Measurements from ENCODE around the gene PLXNA3.

Gene PLXNA3

DNA sequence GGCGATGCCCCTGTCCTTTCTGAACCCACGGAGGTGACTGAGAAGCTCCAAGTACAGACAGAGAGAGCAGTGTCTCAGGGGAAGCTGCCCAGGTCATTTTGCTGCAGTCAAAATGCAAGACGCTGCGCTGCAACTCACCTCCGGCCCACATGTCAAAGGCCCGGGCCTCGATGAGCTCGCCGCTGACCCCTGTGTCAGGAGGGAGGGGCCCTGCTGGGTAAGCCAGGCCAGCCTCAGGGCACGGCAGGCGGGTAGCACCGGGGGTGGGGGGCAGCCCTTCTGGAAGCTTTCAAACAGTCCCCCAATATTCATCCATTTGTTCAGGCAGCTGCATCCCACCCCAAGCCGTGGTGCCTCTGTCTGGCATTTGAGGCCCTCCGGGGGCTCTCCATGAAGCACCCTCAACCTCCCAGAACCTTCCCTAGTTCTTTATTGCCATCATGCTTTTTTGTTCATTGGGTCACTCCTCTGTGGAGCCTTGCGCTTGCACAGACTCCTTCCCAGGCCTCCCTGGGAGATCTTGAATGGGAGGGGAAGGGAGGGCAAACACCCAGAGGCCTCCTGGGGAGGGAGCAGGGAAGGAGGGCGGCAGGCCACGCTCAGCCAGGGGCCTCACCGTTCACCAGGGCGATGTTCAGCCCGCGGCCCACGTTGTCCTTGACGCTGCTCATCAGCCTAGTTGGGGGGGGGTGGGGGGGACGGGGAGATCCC is 49.7 kb downstream of the PLXNA3 start:
- no peak for DNase-seq

DNA sequence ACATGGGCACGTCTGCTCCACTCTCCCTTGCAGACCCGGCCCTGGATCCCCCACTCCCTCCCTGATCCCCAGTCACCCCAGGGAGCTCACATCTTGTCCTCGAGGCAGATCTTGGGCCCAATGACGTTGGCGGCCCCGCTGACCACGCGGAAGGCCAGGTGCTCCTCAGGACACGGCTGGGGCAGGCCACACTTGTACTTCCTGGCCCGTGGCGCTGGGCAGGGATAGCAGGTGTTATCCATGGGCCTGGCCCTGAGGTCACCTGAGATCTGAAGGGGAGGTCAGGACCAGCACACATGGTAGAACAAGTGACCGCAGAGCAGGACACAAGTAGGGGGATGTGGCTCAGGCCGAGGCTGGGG is 50.3 kb downstream of the PLXNA3 start:
- no peak for DNase-seq

DNA sequence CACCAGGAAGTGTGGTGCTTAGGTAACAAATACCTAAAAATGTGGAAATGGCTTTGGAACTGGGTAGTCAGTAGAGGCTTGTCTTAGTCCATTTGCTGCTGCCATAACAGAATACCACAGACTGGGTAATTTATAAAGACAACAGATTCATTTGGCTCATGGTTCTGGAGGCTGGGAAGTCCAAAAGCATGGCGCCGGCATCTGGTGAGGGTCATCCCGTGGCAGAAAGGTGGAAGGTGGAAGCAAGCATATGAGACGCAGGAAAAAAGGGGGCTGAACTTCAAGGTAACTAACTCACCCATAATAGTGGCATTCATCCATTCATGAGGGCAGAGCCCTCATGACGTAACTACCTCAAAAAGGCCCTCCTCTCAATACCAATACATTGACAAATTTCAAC is 51.4 kb downstream of the PLXNA3 start:
- no peak for DNase-seq

DNA sequence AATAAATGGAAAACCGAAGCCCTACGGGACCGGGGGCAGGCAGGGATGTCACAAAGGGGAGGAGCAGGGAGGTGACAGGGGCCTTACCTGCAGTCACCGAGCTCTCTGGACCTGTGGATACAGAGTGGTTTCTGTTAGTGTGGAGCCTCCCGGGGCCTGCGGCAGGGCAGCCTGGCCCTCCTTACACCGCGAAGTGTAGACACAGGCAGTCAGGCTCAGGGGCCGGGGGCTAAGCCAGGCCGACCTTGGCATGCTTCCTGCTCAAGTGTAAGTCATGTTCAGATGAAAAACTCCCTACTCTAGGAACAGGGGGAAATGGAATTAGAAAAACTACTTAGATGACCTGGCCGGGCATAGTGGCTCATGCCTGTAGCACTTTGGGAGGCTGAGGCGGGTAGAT is 53.7 kb downstream of the PLXNA3 start:
- DNase-seq: no peak

DNA sequence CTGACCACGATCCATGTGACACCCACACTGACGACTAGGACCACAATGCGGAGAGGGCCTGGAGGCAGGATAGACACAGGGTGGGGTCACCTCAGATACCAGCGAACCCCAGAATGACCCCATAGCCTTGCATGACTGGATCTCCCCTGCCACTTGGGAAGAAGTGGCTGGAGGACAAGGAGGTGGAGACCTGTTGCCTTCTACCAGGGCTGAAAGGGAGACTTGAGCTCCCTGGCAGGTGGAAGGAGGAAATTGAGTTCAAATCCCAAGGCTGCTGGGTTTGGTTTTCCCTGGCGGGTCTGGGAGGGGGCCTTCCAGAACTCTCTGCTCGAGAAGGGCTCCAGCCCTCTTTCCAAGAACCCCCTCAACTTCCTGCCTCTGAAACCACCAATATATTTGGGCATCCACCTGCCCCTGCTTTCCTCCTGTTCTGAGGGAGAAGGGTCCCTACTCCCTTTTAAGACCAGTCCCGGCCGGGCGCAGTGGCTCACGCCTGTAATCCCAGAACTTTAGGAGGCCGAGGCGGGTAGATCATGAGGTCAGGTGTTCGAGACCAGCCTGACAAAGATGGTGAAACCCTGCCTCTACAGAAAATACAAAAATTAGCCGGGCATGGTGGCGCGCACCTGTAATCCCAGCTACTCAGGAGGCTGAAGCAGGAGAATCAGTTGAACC is 54.9 kb downstream of the PLXNA3 start:
- no peak for DNase-seq

DNA sequence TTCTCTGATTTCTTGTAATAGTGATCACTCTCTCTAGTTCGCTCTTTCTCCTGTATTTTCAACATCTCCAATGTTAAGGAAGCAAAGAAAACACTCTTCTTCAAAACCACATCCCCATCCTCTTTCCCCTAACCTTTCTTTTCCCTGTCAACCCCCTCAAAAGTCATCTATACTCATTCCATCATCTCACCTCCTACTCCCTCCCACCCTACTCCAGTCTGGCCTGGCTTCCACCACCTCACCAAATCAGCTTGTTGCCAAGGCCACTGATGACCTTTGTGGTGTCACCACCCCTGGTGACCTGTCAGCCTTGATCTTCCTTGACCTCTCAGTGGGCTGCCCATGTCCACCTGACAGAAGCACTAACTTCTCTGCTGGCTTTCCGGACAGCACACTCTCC is 55.6 kb downstream of the PLXNA3 start:
- no peak for DNase-seq

DNA sequence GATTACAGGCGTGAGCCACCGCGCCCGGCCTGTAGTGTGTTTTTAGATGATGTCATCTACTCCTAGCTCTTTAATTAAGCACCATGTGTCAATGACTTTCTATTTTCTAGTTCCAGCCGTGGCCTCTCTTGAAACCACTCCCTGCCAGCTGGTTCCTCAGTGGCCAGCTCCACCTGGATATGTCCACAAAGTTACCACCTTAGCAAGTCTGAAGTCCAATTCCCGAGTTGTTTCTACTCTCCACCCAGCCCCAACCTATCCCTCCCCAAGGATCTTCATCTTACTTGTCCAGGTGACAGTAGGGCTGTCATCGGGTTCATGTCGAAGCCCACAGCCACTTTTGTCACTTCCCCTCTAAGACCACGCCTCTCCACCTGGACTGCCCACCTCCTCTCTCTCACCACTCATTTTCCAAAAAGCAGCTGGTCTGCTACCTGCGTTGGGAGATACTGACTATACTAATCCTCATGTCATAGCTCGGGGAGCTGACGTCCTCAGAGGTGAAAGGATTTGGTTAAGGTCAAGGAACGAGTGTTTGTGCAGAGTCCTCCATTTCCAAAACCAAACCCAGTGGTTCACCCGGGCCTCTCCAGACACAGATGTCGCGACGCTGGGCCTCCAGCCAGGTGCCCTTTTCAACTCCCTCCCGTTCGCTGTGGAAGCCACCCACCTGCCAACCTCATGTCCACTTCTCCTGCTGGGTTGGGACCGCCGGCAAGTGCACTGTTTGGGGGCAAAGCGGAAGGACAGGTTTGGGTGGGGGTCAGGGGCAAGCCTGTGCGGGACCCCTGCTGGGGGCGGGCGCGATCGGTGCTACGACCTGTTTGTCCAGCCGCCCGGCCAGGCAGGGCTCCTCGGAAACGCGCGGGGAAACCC is 57.2 kb downstream of the PLXNA3 start:
- DNase-seq: peak; percentile 12

DNA sequence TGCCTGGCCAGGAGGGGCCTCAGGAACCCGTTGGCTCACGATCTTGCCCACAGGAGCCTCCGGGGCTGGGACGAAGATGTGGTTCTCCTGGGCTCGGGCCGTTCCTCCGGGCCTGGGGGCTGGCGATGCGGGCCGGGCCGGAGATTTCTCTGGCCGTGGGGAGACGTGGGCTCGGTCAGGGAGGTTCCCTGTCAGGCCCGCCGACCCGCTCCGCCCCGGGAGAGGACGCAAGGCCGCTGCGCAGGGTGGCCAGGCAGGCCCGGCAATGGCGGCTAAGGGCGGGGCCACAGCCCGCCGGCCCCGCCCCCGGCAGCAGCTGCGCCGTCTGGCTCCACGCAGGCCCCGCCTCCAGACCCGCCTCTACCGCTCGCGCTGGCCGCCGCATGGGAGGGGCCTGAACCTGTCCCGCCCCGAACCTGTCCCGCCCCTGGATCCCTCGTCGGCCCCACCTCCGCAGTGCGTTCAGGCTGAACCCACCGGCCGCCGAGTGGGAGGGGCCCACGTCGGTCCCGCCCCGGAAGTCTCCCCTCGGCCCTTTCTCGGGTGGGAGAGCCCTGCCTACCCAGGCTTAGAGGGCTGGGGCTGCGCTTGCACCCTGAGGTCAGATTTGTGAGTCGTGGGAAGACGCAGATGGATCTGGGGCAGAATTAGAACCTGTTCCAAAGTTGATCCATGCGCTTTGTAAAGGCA is 58.0 kb downstream of the PLXNA3 start, which contains the start of gene FAM3A:
Gene FAM3A, minus strand, starts transcription at position 267 of the 690 bp plus-strand sequence. CDS start 460 bp downstream, outside the sequence.
- peak; percentile 91 for DNase-seq

DNA sequence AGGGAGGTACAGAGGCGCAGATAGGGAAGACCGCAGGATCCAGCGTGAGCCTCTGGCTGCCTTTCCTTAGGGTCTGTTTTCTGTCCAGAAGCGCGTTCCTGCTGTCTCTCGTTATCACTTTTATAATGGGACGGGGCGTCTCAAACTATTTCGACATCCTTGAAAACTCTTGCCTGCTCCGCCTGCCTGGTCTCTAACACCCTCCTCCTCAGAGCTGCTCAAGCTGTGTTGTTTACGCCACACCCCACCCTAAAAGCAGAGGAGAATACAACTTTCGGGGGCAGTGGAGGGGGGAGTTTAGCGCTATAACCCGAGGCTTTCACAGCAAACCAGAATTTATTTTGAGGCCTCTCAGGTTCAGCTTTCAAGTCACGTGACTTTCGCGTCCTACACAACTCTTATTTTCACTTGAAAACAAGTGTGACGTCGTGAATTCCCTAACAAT is 58.6 kb downstream of the PLXNA3 start:
- no peak for DNase-seq

DNA sequence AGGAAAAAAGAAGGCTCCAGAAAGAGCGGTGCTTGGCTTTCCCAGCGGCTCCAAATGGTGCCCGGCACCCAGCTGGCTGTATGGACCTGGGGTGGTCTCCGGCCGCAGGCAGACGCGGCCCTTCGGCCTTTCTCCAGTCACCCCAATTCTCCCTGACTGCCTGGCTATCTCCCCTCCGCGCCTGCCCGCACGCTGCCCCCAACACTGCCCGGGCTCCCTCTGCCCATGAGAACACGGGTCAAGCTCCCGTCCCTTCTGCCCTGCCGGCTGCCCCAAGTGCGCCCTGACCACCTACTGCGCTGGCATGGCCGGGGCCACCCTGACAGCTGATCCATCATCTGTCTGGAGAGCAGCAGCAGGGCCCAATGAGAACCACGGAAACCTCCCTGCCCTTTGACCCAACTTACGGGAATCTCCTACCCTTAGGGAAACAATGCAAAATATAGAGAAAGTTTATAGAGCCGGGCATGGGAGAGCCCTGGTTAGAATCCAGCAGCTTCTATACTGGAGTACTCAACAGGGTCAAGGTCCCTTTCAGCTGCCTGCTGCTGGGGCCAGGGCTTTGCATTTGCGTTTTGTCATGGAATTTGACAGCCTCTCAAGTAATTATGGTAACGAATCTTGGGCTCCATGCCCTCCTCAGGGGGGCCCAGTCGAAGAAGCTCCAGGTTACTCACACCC is 59.2 kb downstream of the PLXNA3 start:
- no peak for DNase-seq

DNA sequence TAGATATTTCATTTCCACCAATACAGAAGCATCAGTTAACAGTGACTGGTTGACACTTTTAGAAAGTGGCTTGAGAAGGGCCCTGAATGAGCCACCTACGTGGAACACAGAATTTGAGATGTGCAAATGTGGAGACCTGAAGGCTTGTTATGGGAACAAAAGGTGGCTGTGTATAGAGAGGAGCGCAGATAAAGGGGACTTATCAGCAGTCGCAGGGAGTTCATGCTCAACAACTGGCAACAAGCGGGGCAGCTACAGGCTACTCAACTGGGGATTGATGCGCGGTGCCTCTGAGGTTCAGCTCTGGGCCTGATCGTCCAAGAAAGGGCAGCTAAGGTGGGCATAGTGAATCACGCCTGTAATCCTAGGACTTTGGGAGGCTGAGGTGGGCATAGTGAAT is 61.3 kb downstream of the PLXNA3 start:
- DNase-seq: no peak

DNA sequence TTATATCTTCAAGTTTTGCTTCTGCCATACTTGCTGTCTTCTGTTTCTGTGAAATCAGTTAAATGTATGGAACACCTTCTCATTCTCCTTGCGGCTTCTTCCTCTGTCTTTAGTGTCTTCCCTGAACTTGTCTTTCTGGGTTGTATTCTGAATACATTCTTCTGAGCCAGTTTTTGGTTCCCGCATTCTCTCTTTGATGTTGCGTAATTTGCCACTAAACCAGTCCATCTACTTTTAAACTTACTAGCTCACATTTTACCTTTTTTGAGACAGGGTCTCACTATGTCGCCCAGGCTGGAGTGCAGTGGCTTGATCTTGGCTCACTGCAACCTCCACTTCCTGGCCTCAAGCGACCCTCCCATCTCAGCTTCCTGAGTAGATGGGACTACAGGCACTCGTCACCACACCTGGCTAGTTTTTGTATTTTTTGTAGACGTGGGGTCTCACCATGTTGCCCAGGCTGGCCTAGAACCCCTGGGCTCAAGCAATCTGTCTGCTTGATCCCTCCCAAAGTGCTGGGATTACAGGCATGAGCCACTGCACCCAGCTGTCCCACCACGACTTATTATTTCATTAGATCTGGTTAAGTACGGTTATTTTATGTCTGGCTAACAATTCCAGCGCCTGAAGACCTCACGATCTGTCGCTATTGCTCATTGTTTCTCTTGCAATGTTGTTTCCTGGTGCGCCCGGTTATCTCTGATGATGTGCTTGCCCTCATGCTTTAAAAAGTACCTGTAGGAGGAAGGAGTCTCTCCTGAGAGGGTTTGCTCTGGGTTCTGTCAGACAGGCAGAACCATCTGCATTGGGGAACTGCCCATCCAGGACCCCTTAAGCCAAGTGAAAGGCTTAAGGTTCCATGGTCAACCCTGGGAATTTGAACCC is 67.8 kb downstream of the PLXNA3 start:
- DNase-seq: no peak

DNA sequence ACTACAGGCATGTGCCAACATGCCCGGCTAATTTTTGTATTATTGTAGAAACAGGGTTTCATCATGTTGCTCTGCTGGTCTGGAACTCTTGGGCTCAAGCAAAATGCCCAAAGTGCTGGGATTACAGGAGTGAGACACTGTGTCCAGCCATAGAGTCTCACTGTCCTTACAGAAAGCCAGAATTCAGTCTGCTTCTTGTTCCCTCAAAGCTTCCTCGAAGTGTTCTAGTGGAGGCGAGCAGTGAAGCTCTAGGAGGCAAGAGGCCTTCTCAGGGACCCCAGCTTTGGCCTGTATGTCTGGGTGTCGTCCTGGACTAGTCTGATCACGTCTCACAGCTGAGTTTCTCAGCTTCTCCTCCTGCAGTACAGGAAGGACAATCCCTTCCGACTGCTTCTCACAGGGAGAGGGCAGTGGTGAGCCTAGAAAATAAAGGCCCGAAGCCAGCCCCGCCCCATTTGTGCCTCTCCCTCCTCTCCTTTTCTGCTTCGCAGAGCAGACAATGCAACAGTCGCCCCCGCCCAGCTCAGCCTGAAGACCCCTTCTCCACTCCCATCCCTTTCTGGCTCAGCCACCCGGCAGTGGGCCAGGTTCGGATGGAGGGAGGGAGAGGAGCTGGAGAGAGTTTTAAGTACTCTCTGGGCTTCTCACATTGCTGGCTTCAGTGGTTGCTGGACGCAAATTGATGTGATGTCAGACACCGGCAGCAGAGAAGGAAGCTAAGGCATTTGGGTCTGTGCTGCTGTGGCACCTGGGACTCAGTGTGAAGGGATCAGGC is 69.0 kb downstream of the PLXNA3 start:
- DNase-seq: peak; percentile 65
